SK-N-SH treated with all-trans-retinoic acid at 6 μM for 48 hours (cell line): ENCODE results near the gene CSRNP3.

Experiments
- ATAC-seq: fragments of 200-7000 bp; cut with Tn5 transposase; 3 replicates; pipeline ENCODE4 v1.9.1; 2020; ENCODE audit warnings: mild to moderate bottlenecking, moderate library complexity
- ARNTL ChIP-seq: fragments of 450-650 bp; formaldehyde crosslinking; IDR thresholded peaks from 2 replicates; pipeline ENCODE4 v1.5.0; 2020; ENCODE audit warnings: low read depth, mild to moderate bottlenecking, moderate library complexity, borderline replicate concordance
- BACH2 ChIP-seq: fragments of 250-450 bp; sonication (Bioruptor Pico); IDR thresholded peaks from 2 replicates; pipeline ENCODE4 v1.9.0; 2021; ENCODE audit warnings: mild to moderate bottlenecking, borderline replicate concordance
- CSDC2 ChIP-seq: fragments of 250-450 bp; sonication (Bioruptor Pico); IDR thresholded peaks from 2 replicates; pipeline ENCODE4 v1.5.0; 2020; ENCODE audit warnings: mild to moderate bottlenecking, moderate library complexity
- CSRNP3 ChIP-seq: fragments of 250-450 bp; sonication (Bioruptor Pico); IDR thresholded peaks from 2 replicates; pipeline ENCODE4 v1.5.1; 2021; ENCODE audit warnings: mild to moderate bottlenecking, moderate library complexity
- ESRRG ChIP-seq: fragments of 250-450 bp; sonication (Bioruptor Pico); IDR thresholded peaks from 2 replicates; pipeline ENCODE4 v1.6.1; 2021; ENCODE audit warnings: mild to moderate bottlenecking
- GLIS3 ChIP-seq: fragments of 250-450 bp; sonication (Bioruptor Pico); IDR thresholded peaks from 2 replicates; pipeline ENCODE4 v1.5.0; 2020; ENCODE audit warnings: mild to moderate bottlenecking, moderate library complexity
- OSR1 ChIP-seq: fragments of 250-450 bp; sonication (Bioruptor Pico); IDR thresholded peaks from 2 replicates; pipeline ENCODE4 v1.8.0; 2022; ENCODE audit warnings: moderate library complexity, mild to moderate bottlenecking, inconsistent platforms
- POU6F1 ChIP-seq: fragments of 250-450 bp; sonication (Bioruptor Pico); IDR thresholded peaks from 2 replicates; pipeline ENCODE4 v1.8.0; 2021; ENCODE audit warnings: low read depth, mild to moderate bottlenecking, moderate library complexity, borderline replicate concordance
- PPARA ChIP-seq: fragments of 250-450 bp; sonication (Bioruptor Pico); IDR thresholded peaks from 2 replicates; pipeline ENCODE4 v1.5.0; 2020; ENCODE audit warnings: mild to moderate bottlenecking, borderline replicate concordance
- RARB ChIP-seq: fragments of 250-450 bp; sonication (Bioruptor Pico); IDR thresholded peaks from 2 replicates; pipeline ENCODE4 v1.8.0; 2021; ENCODE audit warnings: mild to moderate bottlenecking, moderate library complexity
- TCF4 ChIP-seq: fragments of 250-450 bp; sonication (Bioruptor Pico); IDR thresholded peaks from 2 replicates; pipeline ENCODE4 v1.8.0; 2021; ENCODE audit warnings: mild to moderate bottlenecking, moderate library complexity, borderline replicate concordance
- TOX ChIP-seq: fragments of 250-450 bp; sonication (Bioruptor Pico); IDR thresholded peaks from 2 replicates; pipeline ENCODE4 v1.8.0; 2021; ENCODE audit warnings: mild to moderate bottlenecking, moderate library complexity, borderline replicate concordance
- ZC3H10 ChIP-seq: fragments of 250-450 bp; sonication (Bioruptor Pico); IDR thresholded peaks from 2 replicates; pipeline ENCODE4 v1.5.1; 2021; ENCODE audit warnings: mild to moderate bottlenecking, moderate library complexity
- ZFP3 ChIP-seq: fragments of 250-450 bp; sonication (Bioruptor Pico); IDR thresholded peaks from 2 replicates; pipeline ENCODE4 v1.5.0; 2020; ENCODE audit warnings: mild to moderate bottlenecking, moderate library complexity
- ZFP30 ChIP-seq: fragments of 450-650 bp; formaldehyde crosslinking; IDR thresholded peaks from 2 replicates; pipeline ENCODE4 v1.5.0; 2022; ENCODE audit warnings: mild to moderate bottlenecking, moderate library complexity
- ZNF565 ChIP-seq: fragments of 450-650 bp; formaldehyde crosslinking; conservative IDR thresholded peaks from 2 replicates; pipeline ENCODE4 v1.5.0; 2020; ENCODE audit warnings: low read depth, mild to moderate bottlenecking, moderate library complexity
- ZNF70 ChIP-seq: fragments of 450-650 bp; formaldehyde crosslinking; IDR thresholded peaks from 2 replicates; pipeline ENCODE4 v1.5.0; 2020; ENCODE audit warnings: mild to moderate bottlenecking, moderate library complexity
- ZNF8 ChIP-seq: fragments of 450-650 bp; formaldehyde crosslinking; IDR thresholded peaks from 2 replicates; pipeline ENCODE4 v1.5.0; 2020; ENCODE audit warnings: mild to moderate bottlenecking, moderate library complexity
- TF ChIP-seq, protein P1 (sequence below): fragments of 250-450 bp; sonication (Bioruptor Pico); IDR thresholded peaks from 2 replicates; pipeline ENCODE4 v1.5.1; 2020; ENCODE audit warnings: low read depth, mild to moderate bottlenecking, moderate library complexity
- TF ChIP-seq, protein P2 (sequence below): fragments of 250-450 bp; sonication (Bioruptor Pico); IDR thresholded peaks from 2 replicates; pipeline ENCODE4 v1.8.0; 2020; ENCODE audit warnings: mild to moderate bottlenecking, moderate library complexity, borderline replicate concordance
- TF ChIP-seq, protein P3 (sequence below): fragments of 250-450 bp; sonication (Bioruptor Pico); IDR thresholded peaks from 2 replicates; pipeline ENCODE4 v1.5.0; 2020; ENCODE audit warnings: mild to moderate bottlenecking, moderate library complexity

CSRNP3 gene

DNA sequence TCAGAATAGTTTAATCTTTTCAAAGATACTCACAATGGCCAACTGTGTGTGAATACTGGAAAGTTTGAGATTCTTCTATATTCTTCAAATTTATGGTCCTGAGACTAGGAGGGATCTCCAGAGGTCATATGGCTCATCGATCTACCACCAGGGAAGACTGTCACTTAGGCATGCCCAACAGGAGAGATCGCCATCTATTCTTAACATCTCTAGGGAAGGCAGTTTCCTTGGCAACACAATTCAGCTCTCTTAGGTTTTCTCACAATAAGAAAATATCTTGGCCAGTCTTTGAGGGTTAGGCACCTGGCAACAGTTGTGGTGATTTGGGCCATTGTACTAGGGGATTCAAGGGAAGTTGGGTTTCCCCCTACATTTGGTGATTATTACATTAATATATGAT is 217.3 kb downstream of the CSRNP3 start:
- TF ChIP-seq ZC3H10 (CRISPR knock-in tag) (no peak), BACH2 (CRISPR knock-in tag) (no peak), ZNF565 (no peak), OSR1 (CRISPR knock-in tag) (no peak), ZNF70 (CRISPR knock-in tag) (no peak), CSDC2 (CRISPR knock-in tag) (no peak), TOX (CRISPR knock-in tag) (no peak), ZFP30 (CRISPR knock-in tag) (no peak), ZFP3 (no peak), RARB (CRISPR knock-in tag) (no peak), ESRRG (CRISPR knock-in tag) (no peak), POU6F1 (CRISPR knock-in tag) (no peak), CSRNP3 (no peak), GLIS3 (CRISPR knock-in tag) (no peak), PPARA (CRISPR knock-in tag) (no peak), TCF4 (CRISPR knock-in tag) (no peak), ARNTL (CRISPR knock-in tag) (no peak)
- TF ChIP-seq, protein P1, sequence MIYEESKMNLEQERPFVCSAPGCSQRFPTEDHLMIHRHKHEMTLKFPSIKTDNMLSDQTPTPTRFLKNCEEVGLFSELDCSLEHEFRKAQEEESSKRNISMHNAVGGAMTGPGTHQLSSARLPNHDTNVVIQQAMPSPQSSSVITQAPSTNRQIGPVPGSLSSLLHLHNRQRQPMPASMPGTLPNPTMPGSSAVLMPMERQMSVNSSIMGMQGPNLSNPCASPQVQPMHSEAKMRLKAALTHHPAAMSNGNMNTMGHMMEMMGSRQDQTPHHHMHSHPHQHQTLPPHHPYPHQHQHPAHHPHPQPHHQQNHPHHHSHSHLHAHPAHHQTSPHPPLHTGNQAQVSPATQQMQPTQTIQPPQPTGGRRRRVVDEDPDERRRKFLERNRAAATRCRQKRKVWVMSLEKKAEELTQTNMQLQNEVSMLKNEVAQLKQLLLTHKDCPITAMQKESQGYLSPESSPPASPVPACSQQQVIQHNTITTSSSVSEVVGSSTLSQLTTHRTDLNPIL: no peak
- TF ChIP-seq, protein P2, sequence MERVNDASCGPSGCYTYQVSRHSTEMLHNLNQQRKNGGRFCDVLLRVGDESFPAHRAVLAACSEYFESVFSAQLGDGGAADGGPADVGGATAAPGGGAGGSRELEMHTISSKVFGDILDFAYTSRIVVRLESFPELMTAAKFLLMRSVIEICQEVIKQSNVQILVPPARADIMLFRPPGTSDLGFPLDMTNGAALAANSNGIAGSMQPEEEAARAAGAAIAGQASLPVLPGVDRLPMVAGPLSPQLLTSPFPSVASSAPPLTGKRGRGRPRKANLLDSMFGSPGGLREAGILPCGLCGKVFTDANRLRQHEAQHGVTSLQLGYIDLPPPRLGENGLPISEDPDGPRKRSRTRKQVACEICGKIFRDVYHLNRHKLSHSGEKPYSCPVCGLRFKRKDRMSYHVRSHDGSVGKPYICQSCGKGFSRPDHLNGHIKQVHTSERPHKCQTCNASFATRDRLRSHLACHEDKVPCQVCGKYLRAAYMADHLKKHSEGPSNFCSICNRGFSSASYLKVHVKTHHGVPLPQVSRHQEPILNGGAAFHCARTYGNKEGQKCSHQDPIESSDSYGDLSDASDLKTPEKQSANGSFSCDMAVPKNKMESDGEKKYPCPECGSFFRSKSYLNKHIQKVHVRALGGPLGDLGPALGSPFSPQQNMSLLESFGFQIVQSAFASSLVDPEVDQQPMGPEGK (CRISPR knock-in tag): no peak
- ATAC-seq: no peak

- no peak for TF ChIP-seq ARNTL (CRISPR knock-in tag)
- no peak for TF ChIP-seq PPARA (CRISPR knock-in tag)
- TF ChIP-seq ZFP3: no peak
- ATAC-seq: no peak
These were observed 218.0 kb downstream of the CSRNP3 start for GRCh38 chr2:165687426-165688002.

GRCh38 chr2:165691615-165692014 is 222.1 kb downstream of the CSRNP3 start:
- no peak for ATAC-seq
- TF ChIP-seq PPARA (CRISPR knock-in tag) (no peak), ZNF565 (no peak), ZFP3 (no peak), ZNF8 (no peak), CSRNP3 (no peak), GLIS3 (CRISPR knock-in tag) (no peak), ZNF70 (CRISPR knock-in tag) (no peak), RARB (CRISPR knock-in tag) (no peak), ESRRG (CRISPR knock-in tag) (no peak), ARNTL (CRISPR knock-in tag) (no peak), ZC3H10 (CRISPR knock-in tag) (no peak), CSDC2 (CRISPR knock-in tag) (no peak), TCF4 (CRISPR knock-in tag) (no peak), TOX (CRISPR knock-in tag) (no peak), OSR1 (CRISPR knock-in tag) (no peak)
- TF ChIP-seq, protein P3, sequence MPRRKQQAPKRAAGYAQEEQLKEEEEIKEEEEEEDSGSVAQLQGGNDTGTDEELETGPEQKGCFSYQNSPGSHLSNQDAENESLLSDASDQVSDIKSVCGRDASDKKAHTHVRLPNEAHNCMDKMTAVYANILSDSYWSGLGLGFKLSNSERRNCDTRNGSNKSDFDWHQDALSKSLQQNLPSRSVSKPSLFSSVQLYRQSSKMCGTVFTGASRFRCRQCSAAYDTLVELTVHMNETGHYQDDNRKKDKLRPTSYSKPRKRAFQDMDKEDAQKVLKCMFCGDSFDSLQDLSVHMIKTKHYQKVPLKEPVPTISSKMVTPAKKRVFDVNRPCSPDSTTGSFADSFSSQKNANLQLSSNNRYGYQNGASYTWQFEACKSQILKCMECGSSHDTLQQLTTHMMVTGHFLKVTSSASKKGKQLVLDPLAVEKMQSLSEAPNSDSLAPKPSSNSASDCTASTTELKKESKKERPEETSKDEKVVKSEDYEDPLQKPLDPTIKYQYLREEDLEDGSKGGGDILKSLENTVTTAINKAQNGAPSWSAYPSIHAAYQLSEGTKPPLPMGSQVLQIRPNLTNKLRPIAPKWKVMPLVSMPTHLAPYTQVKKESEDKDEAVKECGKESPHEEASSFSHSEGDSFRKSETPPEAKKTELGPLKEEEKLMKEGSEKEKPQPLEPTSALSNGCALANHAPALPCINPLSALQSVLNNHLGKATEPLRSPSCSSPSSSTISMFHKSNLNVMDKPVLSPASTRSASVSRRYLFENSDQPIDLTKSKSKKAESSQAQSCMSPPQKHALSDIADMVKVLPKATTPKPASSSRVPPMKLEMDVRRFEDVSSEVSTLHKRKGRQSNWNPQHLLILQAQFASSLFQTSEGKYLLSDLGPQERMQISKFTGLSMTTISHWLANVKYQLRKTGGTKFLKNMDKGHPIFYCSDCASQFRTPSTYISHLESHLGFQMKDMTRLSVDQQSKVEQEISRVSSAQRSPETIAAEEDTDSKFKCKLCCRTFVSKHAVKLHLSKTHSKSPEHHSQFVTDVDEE: no peak
- TF ChIP-seq, protein P1: no peak
